KMS-11 (cell line): ENCODE results near the gene FGGY.

Source experiments
- H2AFZ ChIP-seq: fragments of 200-600 bp; sonication (generic); 2 replicates; pipeline ENCODE4 v1.6.1; 2016; ENCODE audit warnings: antibody characterized with exemption, mixed run types, low read depth
- H3K27ac ChIP-seq: fragments of 200-600 bp; sonication (generic); 2 replicates; pipeline ENCODE4 v1.6.1; 2016; ENCODE audit warnings: mild to moderate bottlenecking, mixed run types
- H3K27me3 ChIP-seq: fragments of 200-600 bp; sonication (generic); 2 replicates; pipeline ENCODE4 v1.6.1; 2017; ENCODE audit warnings: mild to moderate bottlenecking, low read depth, mixed run types, moderate library complexity; ENCODE audit not compliant: insufficient read depth
- H3K36me3 ChIP-seq: fragments of 200-600 bp; sonication (generic); 2 replicates; pipeline ENCODE4 v1.6.1; 2017; ENCODE audit warnings: mild to moderate bottlenecking, mixed run types; ENCODE audit not compliant: insufficient read depth
- H3K4me1 ChIP-seq: fragments of 200-600 bp; sonication (generic); 2 replicates; pipeline ENCODE4 v1.6.1; 2016; ENCODE audit warnings: mild to moderate bottlenecking, low read depth, mixed run types; ENCODE audit not compliant: poor library complexity, severe bottlenecking
- H3K4me2 ChIP-seq: fragments of 200-600 bp; sonication (generic); 2 replicates; pipeline ENCODE4 v1.7.0; 2016; ENCODE audit warnings: mild to moderate bottlenecking, mixed run types
- H3K4me3 ChIP-seq: fragments of 200-600 bp; sonication (generic); IDR thresholded peaks from 2 replicates; pipeline ENCODE4 v1.6.1; 2017; ENCODE audit warnings: low read depth, low read length, mixed read lengths; ENCODE audit not compliant: insufficient read depth
- H3K79me2 ChIP-seq: fragments of 200-600 bp; sonication (generic); 2 replicates; pipeline ENCODE4 v1.6.1; 2016; ENCODE audit warnings: low read depth, mixed run types; ENCODE audit not compliant: insufficient read depth
- H3K9ac ChIP-seq: fragments of 200-600 bp; sonication (generic); 2 replicates; pipeline ENCODE4 v1.6.1; 2016; ENCODE audit warnings: mild to moderate bottlenecking, mixed run types
- H4K20me1 ChIP-seq: fragments of 200-600 bp; sonication (generic); 2 replicates; pipeline ENCODE4 v1.6.1; 2016; ENCODE audit warnings: mild to moderate bottlenecking, mixed run types; ENCODE audit not compliant: insufficient read depth
- TF ChIP-seq, protein P1 (sequence below): fragments of 200-600 bp; sonication (generic); conservative IDR thresholded peaks from 2 replicates; pipeline ENCODE4 v1.6.1; 2017; ENCODE audit warnings: low read depth, mild to moderate bottlenecking, antibody characterized with exemption, low read length, moderate library complexity, mixed read lengths

FGGY gene

DNA sequence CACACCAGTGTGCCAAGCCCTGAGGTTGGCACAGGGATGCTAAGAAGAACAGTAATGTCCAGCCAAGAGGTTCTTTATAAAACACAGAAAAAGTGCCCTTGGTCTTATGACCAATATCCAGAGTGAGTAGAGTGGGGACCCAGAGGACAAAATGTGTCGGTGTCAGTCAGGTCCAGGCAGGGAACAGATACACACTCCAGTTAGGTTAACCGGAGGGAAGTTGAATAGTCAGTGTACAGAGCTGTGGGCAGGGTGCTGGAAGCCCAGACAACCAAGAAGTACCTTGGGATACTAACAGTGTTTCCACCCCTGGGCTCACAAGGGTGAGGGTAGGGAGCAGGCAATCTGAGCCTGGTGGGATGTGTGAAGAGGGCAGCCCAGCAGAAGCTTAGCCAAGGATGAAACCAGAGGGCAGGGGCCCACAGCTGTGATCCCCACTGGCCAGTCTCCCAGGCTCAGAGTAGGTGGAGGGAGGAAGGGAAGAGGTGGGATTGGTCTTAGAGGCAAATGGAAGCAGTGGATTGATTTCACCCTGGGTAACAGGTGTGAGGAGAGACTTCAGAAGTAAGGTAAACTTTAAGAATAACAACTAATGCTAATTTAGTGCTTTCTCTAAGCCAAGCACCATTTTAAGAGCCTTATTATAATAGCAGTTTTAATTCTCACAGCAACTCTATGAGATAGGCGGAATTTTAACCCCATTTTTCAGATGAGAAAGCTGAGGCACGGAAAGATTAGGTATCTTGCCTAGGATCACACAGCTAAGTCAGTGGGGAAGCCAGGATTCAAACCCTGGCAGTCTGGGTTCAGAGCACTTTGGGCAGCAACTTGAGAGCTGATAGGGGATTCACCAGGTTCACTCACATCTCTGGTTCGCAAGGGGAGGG is 374.4 kb downstream of the FGGY start:
- Histone ChIP-seq H3K4me3 (no peak overlapping the region), H3K4me1 (peaks cover 24% of the 10 kb centered on the region), H3K27me3 (no peaks in the 10 kb centered on the region), H3K79me2 (no peaks in the 10 kb centered on the region), H4K20me1 (no peaks in the 10 kb centered on the region), H3K4me2 (no peak overlapping the region), H2AFZ (no peak overlapping the region), H3K27ac (no peak overlapping the region), H3K9ac (no peak overlapping the region), H3K36me3 (no peaks in the 10 kb centered on the region)
- TF ChIP-seq, protein P1, sequence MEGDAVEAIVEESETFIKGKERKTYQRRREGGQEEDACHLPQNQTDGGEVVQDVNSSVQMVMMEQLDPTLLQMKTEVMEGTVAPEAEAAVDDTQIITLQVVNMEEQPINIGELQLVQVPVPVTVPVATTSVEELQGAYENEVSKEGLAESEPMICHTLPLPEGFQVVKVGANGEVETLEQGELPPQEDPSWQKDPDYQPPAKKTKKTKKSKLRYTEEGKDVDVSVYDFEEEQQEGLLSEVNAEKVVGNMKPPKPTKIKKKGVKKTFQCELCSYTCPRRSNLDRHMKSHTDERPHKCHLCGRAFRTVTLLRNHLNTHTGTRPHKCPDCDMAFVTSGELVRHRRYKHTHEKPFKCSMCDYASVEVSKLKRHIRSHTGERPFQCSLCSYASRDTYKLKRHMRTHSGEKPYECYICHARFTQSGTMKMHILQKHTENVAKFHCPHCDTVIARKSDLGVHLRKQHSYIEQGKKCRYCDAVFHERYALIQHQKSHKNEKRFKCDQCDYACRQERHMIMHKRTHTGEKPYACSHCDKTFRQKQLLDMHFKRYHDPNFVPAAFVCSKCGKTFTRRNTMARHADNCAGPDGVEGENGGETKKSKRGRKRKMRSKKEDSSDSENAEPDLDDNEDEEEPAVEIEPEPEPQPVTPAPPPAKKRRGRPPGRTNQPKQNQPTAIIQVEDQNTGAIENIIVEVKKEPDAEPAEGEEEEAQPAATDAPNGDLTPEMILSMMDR = no peak

DNA sequence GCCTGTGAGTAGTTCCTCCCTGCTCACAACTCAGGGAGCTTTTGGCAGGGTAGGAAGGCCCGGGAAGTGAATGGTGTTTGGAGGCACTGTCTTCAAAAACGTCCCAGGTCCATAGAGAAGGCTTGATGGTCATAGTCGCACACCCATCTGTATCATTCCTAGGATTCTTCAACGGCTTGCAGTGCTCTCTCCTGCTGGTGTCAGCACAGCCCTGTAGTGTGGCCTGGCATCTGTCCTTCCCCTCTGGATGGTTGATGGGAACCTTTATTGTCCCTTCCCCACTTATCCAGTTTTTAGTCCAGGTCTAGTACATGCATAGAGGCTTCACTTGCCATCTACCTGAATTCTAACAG is 375.0 kb downstream of the FGGY start:
- H3K4me3 ChIP-seq = no peak overlapping the region
- no peak overlapping the region for H2AFZ ChIP-seq
- H4K20me1 ChIP-seq = no peaks in the 10 kb centered on the region
- no peaks in the 10 kb centered on the region for H3K27me3 ChIP-seq
- H3K79me2 ChIP-seq = no peaks in the 10 kb centered on the region
- TF ChIP-seq, protein P1 = no peak
- H3K36me3 ChIP-seq = no peaks in the 10 kb centered on the region
- H3K4me2 ChIP-seq = no peak overlapping the region
- H3K4me1 ChIP-seq = peaks cover 24% of the 10 kb centered on the region
- no peak overlapping the region for H3K9ac ChIP-seq
- H3K27ac ChIP-seq = no peak overlapping the region

DNA sequence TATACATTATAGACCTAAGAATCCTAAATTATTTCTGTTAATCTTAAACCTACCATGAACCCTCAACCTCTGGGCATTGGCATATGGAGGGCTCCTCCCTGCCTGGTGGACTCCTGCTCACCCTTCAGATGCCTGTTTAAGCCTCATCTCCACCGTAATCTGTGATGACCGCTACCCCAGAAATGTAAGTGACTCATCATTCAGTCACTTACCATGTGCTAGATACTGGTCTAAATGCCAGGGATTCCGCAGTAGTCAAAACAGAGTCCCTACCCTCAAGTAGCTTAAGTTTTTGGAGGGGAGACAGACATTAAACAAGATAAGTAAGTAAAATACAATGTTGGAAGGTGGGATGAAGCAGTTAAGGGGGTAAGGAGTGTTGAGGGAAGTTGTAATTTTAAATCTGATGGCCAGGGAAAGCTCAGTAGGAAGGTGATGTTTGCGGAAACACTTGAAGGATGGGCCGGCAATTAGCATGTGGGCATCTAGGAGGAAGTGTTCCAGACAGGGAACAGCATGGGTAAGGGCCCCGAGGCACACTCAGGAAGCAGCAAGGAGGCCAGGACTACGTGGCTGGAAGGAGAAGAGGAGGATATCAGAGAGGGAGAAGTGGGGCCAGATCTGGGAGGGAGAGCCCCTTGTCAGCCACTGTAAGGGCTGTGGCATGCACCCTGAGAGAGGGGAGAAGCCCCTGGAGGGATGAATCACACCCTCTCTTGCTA is 376.1 kb downstream of the FGGY start:
- Histone ChIP-seq H3K4me3 (no peak overlapping the region), H3K4me1 (peaks cover 27% of the 10 kb centered on the region), H3K9ac (no peak overlapping the region), H3K27ac (no peak overlapping the region), H3K36me3 (no peaks in the 10 kb centered on the region), H3K79me2 (no peaks in the 10 kb centered on the region), H3K27me3 (no peaks in the 10 kb centered on the region), H3K4me2 (no peak overlapping the region), H2AFZ (no peak overlapping the region), H4K20me1 (no peaks in the 10 kb centered on the region)
- TF ChIP-seq, protein P1 = no peak

DNA sequence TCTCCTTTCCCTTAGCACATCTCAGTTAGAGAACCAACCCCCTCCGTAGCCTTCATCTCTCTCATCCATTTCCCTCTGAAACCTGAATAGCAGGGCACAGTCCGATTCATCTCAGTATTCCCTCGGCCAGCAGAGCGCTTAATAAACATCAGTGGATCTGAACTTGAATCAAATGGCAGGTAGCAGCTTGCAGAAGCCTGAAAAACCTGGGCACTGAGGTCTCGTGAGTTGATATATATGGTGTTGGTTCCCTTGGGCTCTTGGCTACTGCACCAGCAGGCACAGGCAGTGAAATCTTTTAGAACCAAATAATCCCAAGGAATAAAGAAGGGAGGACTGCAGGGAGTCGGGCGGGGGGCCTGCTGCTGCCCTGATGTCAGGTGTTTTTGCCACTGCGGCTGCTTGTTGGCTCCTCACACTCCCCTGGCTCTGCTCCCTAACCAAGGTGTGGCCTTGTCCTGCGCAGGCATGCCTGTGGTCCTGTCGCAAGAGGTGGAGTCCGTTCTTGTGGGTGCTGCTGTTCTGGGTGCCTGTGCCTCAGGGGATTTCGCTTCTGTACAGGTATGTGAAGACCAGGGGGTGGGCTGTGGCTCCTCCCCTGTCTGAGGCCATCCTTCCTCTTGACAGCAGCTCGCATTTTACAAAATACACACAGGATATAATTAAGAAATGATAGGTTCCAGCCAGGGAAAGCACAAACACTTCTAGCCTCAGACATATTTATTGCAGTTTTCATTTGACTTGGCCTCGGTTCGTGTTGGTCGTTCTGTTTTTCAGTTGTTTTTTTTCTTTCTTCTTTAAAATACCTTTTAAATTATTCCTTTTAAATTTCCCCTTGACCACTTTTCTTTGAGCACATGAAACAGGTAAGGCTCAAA is 376.9 kb downstream of the FGGY start:
- no peak overlapping the region for H3K9ac ChIP-seq

More for the DNA sequence above, 376.9 kb downstream of the FGGY start:
- Histone ChIP-seq H3K27me3 (no peaks in the 10 kb centered on the region), H3K36me3 (no peaks in the 10 kb centered on the region), H4K20me1 (no peaks in the 10 kb centered on the region), H3K4me3 (no peak overlapping the region), H3K4me2 (no peak overlapping the region; the same call in 1 of the 2 replicates), H3K4me1 (peaks cover 35% of the 10 kb centered on the region), H2AFZ (no peak overlapping the region), H3K27ac (no peak overlapping the region), H3K79me2 (no peaks in the 10 kb centered on the region)
- TF ChIP-seq, protein P1 = no peak
